Measurements from ENCODE around the gene ULK4.

The ULK4 gene

DNA sequence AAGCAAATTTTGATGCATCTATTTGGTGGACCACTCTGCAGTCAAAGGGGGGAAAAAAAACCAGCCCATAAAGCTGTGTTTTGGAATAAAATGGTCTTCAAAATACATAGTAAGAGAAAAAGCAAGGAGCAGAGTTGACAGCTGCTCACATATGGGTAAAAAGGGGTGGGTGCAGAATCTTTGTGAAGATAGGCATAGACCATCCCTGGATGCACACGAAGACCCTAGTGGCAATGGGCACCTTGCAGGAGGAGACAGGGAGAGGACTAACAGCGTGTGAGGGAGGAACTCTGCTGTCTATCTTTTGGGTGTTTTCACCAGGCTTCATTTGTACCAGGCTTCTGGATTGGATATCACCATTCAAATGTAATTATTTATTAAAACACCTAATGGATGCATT, 718.7 kb downstream of the ULK4 start:
- no peak for DNase-seq

DNA sequence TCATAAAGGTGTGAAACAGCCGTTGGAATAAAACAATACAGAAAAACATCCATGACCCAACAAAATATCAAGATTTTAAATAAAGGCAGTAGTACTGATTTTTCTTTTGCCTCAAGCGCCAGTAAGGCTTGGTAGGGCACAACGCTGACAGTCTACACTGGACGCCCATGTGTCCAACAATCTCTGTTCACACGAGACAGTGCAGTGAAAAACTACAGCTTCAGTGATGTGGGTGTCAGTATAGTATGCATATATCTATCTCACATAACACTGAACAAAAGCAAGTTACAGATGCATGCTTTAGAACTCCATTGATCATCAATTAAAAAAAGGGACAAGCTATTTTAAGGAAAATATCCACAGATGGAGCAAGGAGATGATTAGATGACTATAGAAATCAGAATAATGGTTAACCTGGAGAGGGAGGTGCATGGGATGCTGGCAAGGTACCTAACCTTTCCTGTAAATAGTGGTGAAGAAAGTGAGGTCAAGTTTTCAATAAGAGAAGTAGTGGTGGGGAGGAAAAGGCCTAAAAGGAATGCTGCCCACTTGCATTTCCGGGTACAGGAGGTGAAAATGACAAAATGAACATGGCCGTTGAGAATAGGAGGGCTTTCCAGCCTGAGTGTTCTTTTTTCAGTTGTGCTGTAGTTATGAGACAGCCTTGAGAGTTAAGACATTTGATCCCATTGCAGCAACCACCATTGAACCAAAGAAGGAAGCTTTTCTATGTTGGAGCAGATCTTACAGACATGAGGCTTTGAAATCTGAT, 719.9 kb downstream of the ULK4 start:
- DNase-seq: no peak

DNA sequence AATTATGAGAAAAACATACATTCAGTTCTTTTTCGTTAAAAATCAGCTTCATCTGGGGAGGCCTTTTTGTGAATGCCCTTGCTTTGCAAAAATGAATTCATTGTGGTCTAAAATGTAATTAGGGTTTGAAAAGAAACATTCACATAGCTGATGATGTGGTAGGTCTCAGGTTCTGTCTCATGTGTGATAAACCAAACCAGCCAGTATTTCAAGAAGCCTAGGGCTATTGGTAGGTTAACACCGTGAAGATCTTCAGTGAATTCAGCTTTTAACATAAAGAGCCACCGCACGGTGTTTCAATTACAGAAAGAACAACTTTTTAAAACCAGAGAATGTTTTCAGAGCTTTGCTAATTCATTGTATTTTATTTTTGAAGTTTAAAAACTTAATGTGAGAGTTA, 720.7 kb downstream of the ULK4 start:
- no peak for DNase-seq

DNA sequence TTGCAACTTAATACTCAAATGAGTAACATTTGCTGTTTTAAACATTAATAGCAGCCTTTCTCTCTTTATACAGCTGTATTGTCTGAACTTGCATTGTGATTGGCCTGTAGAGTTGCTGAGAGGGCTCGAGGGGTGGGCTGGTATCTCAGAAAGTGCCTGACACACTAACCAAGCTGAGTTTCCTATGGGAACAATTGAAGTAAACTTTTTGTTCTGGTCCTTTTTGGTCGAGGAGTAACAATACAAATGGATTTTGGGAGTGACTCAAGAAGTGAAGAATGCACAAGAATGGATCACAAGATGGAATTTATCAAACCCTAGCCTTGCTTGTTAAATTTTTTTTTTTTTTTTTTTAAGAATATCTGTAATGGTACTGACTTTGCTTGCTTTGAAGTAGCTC, 722.3 kb downstream of the ULK4 start:
- DNase-seq: no peak

DNA sequence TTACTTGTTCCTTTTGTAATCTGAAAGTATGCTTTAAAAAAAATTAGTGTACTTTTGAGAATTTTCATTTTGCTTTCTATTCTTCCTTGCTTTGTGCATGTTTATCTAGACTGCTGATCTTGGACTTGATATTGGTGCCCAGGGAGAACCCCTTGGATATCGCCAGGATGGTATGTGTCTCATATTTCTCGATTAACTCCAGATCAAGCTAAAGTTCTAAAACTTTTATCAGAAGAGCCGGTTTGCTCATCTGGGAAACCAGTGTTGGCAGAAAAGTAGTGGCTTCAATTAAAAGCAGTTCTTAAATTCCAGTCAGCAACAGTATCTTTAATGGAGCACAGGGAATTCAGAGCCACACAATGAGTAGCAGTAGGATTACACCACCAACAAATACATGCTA, 724.0 kb downstream of the ULK4 start:
- no peak for DNase-seq

DNA sequence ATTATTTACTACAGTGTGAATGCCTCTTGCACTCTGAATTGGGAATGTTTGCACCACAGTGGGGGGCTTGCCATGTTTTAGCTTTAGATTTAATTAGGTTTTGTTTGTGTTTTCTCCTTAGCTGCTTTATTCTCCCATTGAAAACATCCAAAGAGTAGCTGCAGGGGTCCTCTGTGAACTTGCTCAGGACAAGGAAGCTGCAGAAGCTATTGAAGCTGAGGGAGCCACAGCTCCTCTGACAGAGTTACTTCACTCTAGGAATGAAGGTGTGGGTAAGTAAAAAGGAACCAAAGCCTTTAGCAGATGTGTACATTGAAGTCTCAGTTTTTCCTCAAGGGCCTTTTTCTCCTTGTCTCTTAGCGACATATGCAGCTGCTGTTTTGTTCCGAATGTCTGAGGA, 725.7 kb downstream of the ULK4 start:
- no peak for DNase-seq

DNA sequence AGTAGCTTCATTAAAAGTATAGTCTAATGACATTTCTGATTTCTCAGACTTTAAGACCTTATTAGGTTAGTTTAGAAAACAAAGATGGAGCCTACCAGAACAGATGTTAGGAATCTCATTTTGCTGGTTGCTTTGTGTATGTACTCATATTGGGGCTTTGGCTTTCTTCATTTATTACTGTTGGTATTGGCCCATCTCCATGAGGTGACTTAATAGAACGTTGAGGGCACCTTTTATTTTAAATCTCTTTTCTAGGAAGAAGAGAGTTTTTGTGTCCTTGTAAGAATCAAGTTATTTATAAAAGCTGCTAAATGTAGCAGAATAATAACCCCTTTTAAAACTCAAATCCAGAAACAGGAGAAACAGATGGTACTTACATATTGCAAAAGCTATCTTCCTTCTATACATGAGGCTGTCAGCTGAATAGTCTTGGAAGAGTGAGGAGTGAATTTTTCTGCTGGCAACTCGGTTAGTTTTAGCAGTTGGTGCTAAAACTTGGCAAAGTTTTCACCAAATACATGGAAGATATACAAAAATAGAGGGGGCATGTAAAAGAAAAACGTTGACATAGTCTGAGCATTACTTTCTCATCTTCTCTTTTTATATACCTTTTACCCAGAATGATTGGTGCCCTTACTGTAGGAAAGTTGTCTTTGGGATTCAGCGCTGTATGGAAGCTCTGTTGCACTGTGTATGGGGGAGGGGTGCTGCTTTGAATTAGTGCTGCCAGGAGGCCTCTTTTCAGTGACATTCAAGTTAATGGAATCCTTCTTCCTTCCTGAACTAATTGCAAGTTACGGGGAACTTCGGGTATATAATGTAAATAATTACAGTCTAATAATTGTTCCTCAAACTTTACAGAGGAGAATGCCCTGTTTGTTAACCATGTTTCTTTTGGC, 726.8 kb downstream of the ULK4 start:
- DNase-seq: no peak

DNA sequence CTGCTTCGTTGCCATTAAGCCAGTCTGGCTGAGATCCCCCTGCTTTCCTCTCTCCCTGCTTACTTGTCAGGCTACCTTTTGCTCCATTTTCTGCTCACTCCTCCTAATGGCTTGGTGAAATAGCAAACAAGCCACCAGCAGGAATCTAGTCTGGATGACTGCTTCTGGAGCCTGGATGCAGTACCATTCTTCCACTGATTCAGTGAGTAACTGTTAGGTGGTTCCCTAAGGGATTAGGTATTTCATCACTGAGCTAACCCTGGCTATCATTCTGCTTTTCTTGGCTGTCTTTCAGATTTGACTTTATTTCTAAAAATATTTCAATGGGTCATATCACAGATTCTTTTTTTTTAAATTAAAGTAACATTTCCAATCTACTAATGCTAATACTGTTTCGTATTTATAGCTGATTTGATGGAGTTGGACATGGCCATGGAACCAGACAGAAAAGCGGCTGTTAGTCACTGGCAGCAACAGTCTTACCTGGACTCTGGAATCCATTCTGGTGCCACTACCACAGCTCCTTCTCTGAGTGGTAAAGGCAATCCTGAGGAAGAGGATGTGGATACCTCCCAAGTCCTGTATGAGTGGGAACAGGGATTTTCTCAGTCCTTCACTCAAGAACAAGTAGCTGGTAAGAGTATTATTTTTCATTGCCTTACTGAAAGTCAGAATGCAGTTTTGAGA, 737.6 kb downstream of the ULK4 start:
- no peak for DNase-seq

DNA sequence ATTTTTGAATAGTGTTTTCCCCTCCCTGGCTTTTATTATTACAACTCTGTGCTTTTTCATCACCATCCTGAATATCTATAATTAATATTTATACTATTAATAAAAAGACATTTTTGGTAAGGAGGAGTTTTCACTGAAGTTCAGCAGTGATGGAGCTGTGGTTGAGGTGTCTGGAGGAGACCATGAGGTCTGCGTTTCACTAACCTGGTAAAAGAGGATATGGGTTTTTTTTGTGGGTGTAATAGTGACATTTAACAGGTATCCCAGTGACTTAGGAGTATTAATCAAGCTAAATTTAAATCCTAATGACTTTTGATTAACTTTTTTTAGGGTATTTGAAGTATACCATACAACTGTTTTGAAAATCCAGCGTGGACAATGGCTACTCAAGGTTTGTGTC, 738.2 kb downstream of the ULK4 start:
- no peak for DNase-seq

DNA sequence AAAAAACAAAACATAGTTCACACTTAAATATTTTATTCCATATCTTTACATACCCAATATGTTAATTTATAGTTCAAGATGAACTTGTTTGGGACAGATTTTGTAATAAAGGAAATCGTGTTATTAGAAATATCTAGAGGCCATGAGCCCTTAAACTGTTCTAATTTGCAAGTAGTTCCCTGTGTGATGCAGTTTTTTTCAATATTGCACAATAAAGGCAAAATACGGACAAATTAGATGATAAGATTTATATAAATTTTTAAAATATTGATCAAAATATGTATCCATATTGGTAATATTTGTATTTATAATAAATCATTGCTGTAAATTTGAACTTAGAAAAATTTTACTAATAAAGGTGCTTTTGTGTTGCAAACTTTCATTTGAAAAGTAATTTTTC, 738.8 kb downstream of the ULK4 start:
- no peak for DNase-seq

DNA sequence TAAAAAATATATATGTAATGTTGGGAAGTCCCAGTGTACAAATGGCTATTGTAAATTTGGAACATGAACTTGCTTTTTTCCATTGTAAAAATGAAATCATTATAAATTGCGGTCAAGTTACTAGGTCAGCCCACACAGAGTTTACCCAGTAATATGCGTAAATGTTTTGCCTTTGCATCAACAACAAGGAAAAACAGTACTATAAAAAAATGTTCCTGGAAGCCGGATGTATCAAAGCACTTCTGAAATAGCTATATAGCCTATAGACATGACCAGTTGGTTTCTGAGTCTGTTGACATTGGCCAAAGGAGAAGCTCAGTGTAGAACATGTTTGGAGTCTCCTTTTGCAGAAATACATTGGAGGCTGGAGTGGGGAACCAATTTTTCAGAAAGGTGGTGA, 739.4 kb downstream of the ULK4 start:
- no peak for DNase-seq

DNA sequence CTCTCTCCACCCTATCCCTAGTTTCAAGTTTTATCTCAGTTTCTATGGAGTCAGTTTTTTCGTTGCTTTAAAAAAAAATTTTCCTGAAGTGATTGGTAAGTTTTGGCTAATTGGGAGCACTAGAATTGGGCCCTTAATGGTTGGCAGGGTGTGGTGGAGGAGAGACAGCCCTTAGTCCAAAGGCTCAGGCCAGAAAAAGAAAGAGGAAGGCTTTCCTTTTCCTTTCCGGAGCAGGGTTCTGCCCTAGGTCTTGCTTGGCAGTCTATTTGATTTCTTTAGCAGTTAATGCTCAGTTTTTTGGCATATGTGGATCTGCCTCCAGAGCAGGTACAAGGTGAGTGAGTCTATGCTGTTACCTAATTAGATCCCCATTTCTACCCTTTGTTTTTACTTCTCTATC, 739.9 kb downstream of the ULK4 start:
- no peak for DNase-seq

DNA sequence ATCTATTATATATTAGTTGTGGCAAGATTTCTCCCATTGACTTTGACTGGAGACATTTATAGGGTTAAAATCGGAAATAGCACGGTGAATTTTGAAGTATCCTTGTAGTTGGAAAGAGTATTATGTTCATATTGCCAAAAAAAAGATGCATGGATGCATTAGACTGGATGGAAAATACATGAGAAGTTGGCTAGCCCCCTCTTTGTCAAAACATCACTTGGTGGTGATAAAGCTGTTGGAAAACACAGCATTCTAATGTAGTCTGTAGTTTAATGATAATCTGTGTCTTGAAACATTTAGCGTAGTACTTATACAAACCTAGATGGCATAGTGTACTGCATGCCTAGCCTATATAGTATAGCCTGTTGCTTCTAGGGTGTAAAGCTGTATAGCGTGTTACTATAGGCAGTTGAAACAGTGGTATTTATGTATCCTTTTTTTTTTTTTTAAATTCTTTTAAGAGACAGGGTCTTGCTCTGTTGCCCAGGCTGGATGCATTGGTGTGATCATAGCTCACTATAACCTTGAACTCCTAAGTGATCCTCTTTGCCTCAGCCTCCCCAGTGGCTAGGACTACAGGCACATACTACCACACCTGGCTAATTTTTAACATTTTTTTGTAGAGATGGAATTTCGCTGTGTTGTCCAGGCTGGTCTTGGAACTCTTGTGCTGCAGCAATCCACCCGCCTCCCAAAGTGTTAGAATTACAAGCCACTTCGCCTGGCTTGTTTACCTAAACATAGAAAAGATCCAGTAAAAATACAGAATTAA, 740.8 kb downstream of the ULK4 start:
- DNase-seq: no peak

DNA sequence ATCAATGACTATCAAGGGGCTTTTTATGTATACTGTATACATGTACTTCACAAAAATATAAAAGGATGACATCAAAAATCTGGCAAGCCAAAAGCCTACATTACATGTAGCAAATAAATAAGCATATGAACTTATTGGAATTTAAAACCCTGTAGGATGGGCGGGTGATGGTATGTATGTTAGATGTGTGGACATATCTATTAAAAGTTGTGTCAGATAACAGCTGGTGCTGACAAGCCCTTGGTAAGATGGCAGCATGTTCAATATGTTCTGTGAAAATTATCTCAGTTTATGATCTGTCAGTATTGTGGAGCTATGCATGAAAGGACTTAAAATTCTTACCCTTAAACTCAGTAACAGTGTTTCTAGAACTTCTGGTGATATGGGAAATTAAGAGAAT, 742.5 kb downstream of the ULK4 start:
- no peak for DNase-seq

DNA sequence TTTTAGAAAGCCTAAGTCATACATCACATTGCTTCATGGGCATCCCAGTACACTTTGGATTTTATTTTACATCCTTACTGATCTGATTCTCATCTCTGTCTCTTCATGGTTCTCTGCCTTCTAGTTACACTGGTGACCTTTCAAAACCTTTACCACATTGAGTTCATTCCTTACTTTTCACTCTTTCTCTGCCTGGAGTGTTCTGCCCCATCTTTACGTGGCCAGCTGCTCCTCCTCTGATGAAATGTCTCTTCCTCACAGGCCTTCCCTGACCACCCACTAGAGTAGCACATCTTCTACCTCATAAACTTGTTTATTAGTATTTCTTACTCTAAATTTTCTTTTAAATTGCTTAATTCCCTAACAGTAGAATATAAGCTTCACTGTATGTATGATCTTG, 744.9 kb downstream of the ULK4 start:
- no peak for DNase-seq

DNA sequence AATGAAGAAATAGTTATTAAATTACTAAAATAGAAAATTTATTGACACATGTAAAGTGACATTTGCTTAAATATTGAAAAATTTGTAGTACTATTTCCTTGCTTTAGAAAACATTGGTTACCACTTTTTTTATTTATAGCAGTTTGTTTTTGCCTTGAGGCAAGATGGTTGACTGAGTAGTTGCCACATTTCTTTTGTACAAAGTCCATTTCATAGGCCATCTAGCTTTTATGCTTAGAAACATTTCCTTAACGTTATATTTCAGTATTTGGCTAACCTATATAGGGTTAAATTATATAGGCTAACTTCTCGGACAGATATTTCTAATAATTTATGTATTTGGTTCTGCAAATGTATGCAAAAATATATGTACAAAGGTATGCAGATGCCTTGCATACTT, 745.5 kb downstream of the ULK4 start:
- no peak for DNase-seq

DNA sequence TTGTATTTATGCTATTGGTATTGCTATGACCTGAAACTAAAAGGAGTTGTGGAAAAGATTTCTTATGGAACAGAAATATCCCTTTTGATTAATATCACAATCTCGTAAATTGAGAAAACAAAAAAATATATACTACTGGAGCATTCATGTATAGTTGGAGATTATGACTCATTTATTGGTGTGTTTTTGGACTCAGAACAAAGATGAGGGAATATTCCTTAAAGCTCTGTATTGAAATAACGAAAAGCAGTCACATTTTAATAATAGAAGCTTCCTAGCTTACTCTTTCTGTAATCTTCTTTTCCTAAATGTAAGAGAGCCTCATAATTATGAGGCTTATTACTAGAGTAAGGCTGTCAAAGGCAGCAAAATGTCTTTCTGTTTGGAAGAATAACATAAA, 748.3 kb downstream of the ULK4 start:
- DNase-seq: no peak

DNA sequence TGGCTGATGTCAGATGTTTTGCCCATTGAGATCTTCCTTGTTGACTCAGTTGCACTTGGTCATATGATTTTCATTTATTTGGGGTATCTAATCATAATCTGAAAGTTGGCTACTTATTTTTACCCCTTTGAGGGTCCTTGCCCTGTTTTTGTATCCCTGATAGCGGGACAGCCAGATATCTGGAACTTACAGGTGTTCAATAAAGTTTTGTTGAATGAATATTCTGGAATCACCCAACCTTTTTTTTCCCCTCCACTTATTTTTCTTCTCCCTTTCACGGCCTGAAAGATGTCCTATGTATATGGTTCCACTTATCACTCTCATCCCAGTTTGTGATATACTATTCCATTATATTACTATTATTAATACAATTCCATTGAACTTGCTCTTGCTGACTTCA, 749.8 kb downstream of the ULK4 start:
- no peak for DNase-seq

DNA sequence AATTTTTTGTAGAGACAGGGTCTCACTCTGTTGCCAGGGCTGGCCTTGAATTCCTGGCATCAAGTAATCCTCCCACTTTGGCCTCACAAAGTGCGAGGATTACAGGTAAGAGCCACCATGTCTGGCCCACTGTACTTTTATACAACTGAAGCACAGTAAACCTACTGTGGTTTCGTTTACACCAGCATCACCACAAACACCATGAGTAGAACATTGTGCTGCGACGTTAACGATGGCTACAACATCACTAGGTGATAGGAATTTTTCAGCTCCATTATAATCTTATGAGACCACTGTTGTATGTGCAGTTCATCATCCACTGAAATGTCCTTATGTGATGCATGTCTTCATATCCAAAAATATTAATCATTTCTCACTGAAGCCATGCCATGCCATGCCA, 750.9 kb downstream of the ULK4 start:
- DNase-seq: no peak

DNA sequence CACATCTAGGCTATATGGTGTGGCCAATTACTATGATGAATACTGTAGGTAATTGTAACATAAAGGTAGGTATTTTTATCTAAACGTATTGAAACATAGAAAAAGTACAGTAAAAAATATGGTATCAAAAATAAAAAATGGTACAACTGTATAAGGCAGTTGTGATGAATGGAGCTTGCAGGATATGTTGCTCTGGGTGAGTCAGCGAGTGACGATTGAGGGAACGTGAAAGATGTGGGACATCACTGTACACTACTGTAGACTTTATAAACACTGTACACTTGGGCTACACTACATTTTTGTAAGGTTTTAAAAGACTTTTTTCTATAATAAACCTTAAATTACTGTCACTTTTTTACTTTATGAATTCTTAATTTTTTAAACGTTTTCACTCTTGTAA, 752.3 kb downstream of the ULK4 start:
- DNase-seq: no peak

DNA sequence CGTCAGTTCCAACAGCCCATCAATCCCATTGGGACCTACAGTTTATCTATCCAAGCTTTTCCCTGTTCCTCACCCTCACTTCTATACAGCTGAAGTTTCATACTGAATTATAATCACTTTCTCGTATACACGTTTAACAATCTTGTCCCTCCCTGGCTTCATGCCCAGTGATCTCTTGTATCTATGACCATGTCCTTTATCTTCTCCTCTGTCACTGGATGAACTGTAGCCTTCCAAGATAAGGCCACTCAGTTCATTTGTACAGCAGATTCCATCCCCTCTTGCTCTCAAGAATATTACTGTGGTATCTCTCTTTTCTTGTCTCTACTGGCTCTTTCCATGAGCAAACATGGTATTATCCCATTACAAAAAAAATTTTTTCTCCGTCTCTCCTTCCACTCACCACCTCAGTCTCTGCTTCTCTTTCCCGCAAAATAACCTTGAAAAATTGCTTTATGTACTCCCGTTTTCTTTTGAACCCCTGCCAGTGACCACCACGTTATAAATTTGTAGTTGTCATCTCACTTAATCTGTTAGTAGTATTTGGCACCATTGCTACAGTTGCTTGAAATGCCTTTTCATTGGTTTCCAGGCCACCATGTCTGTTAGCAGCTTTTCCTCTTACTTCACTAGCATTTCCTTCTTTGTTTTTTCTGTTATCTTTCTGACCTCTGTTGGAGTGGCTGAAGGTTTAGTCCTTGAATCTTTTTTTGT, 753.2 kb downstream of the ULK4 start:
- DNase-seq: no peak

DNA sequence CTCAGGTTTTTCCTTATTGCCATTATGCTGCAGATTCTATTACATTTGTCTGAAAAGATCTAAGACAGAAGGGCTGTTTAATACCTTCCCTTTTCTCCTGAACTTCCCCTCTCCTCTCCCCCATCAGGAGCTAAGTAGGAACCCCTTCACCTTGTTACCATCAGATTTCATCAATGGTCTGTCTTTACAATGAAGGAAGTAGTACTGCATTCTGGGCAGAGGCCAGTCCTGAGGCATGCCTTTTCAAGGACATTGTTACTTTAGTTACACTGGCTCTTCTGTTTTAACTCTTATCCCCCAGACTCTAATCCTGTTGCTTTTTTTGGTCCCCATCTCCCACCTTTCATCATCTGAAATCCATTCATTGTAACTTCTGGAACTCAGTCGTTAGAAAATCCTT, 754.5 kb downstream of the ULK4 start:
- DNase-seq: no peak
